Activated CD4-positive, alpha-beta T cell treated with anti-CD3 and anti-CD28 coated beads, Interleukin-2, amount 50 U/mL, for 1 hour (primary cell): ENCODE measurements around the gene RBMS2.
A peak's percentile ranks its signal among the peaks of the same experiment; 100 is the strongest.
"Not testable (repeated sequence)": the region's sequence is repeated elsewhere in the genome, so short reads cannot be mapped to it uniquely, and the experiment has no call there.

Experiments used
- DNase-seq: peaks from one replicate; pipeline ENCODE4 v3.0.0-alpha.2; 2020

RBMS2 gene, protein sequence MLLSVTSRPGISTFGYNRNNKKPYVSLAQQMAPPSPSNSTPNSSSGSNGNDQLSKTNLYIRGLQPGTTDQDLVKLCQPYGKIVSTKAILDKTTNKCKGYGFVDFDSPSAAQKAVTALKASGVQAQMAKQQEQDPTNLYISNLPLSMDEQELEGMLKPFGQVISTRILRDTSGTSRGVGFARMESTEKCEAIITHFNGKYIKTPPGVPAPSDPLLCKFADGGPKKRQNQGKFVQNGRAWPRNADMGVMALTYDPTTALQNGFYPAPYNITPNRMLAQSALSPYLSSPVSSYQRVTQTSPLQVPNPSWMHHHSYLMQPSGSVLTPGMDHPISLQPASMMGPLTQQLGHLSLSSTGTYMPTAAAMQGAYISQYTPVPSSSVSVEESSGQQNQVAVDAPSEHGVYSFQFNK

GRCh38 chr12:56521590-56522371, at the start of gene RBMS2:
RBMS2 (plus strand) TSS chr12:56521820; CDS start chr12:56522024, 204 bp downstream.
- DNase-seq = peak; percentile 46

GRCh38 chr12:56474389-56474788, 47.2 kb upstream of the RBMS2 start:
- no peak for DNase-seq

DNA sequence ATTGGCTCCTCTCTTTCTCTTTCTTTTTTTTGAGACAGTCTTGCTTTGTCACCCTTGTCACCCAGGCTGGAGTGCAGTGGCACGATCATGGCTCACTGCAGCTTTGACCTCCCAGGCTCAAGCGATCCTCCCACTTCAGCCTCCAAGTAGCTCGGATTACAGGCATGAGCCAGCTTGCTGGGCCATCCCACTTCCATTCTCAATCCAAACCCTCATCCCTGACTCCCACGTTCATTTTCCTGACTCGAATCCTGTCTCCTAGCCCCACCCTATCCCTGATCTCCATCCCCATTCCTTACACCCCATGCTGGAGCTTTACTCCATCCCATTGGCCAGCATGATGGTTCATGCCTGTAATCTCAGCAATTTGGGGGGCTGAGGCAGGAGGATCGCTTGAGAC, 45.5 kb upstream of the RBMS2 start:
- no peak for DNase-seq

DNA sequence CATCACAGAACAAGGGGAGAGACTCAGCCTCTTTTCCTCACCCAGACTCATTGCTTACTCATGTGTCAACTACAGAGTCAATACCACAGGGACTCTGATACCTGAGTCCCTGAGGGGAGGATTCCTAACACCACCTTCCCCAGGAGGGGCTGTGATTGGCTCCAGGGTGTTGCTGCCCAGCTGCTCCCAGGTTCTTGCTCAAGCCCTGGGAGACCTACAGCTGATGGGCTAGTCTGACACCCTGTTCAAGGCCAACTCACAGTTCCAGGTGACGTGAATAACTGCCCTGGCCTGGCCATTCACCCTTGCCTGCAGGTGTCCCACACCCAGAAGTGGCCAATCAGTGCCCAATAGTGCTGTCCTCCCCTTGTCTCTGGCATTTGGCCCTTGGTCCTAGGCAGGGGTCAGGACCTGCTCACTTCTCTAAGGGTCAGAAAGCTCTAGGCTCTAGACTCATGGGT, 44.6 kb upstream of the RBMS2 start:
- no peak for DNase-seq

- DNase-seq = no peak
These were observed 43.9 kb upstream of the RBMS2 start for GRCh38 chr12:56477521-56478225.

DNA sequence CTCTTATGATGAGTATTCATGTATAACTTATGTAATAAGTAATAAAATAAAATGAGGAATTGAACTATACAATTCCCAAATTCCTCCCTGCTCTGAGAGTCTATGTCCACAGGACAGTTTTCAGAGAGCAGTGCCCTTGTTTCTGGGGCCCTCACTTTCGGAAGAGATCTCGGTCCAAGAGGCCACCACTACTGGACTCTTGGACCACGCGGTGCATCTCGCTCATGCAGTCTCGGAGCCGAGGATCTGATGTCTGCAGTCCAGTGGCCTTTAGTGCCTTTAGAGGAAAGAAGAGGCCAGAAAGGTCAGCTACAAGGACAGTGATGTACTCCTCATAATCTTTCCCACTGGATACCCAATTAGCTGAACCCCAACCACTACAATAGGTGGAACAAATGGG, 42.0 kb upstream of the RBMS2 start:
- no peak for DNase-seq

DNA sequence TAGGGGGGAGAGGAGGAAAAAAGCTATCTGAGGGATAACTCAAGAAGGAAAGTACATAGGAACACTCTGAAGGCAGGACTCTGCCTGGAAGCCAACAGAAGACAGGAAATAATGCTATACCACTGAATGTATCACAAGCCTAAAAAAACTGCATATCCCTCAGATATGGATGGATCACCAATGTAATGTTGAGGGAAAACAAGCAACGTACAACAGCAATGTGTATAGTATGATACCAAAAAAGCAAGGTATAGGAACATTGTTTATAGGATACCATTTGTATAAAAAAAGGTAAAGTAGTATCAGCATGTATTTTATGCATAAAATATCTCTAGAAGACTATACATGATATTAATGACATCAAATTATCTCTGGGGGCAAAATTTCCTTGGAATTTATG, 37.1 kb upstream of the RBMS2 start:
- no peak for DNase-seq

DNA sequence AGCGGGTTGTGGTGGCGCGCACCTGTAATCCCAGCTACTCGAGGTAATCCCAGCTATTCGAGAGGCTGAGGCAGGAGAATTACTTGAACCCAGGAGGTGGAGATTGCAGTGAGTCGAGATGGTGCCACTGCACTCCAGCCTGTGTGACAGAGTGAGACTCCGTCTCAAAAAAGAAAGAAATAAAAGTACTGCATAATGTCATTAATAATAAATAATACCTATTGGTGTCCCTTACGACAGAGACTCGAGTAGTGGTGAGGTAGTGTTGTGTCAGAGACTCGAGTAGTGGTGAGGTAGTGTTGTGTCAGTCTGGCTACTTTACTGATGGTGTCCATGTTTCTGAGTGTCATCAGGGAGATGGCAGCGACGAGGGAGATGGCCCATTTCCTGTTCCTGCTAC, 34.9 kb upstream of the RBMS2 start:
- DNase-seq = no peak

DNA sequence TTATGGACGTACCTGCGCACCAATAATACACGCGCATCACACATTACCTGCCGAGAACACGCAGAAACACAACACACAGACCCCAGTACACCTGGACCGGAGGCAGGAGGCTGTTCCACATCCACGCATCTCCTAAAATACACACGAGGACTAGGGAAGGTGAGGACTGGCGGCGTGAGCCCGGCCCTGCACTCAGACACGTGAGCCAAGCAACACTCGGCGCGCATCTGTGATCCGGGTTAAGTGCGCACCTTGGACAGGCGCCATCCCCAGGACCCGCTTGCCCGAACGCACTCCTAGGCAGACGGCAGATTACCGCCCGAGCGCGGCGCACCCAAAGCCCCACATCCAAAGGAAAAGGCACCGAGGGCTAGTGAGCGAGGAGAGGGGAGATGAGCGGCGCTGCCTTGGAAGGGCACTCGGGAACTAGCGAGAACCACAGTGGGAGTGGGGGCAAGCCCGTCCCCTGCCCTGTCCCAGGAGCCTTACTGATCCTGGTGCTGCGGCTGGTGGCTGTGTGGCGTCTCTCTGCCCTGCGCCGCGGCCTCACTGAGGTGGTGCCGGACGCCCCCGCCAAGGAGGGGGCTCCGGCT, 34.1 kb upstream of the RBMS2 start:
- peak; percentile 22 for DNase-seq

GRCh38 chr12:56488041-56488955, 33.3 kb upstream of the RBMS2 start, which contains the start of gene GLS2:
GLS2 (minus strand) TSS chr12:56488161; CDS start chr12:56488118, 43 bp downstream.
- peak; percentile 65 for DNase-seq

- no peak for DNase-seq
These were observed 31.3 kb upstream of the RBMS2 start for GRCh38 chr12:56490360-56490759.

- DNase-seq = not testable (repeated sequence)
These were observed 28.1 kb upstream of the RBMS2 start for GRCh38 chr12:56493409-56494105.

GRCh38 chr12:56494106-56494415, 27.6 kb upstream of the RBMS2 start:
- DNase-seq = not testable (repeated sequence)

DNA sequence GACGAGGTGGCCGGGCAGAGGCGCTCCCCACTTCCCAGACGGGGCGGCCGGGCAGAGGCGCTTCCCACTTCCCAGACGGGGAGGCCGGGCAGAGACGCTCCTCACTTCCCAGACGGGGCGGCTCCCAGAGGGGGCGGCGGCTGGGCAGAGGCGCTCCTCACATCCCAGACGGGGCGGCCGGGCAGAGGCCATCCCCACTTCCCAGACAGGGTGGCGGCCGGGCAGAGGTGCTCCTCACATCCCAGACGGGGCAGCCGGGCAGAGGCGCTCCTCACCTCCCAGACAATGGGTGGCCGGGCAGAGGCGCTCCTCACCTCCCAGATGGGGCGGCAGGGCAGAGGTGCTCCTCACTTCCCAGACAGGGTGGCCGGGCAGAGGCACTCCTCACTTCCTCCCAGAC, 27.1 kb upstream of the RBMS2 start:
- DNase-seq = not testable (repeated sequence)

- DNase-seq = peak; percentile 50
These were observed 24.9 kb upstream of the RBMS2 start for GRCh38 chr12:56496704-56497103.

GRCh38 chr12:56498126-56498902, 23.3 kb upstream of the RBMS2 start:
- not testable (repeated sequence) for DNase-seq

GRCh38 chr12:56499452-56499851, 22.2 kb upstream of the RBMS2 start:
- DNase-seq = not testable (repeated sequence)

DNA sequence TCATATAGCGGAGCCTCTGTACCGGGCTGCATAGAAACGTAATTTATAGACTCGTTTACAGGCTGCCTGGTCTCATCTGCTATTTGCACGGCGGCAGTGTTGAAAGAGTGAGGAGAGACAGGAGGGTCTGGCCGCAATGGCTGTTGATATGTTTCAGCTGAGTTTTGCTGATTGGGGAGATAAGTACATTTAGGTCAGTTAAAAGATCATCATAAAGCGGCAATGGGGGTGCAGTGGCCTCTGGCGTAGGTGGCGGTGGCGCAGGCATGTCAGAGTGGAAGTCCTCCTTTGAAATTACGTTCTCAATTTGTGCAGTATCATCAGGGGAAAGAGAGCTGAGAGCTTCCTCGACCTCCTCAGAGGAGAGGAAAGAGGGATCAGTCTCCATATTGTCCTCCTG, 21.7 kb upstream of the RBMS2 start:
- not testable (repeated sequence) for DNase-seq

- no peak for DNase-seq
These were observed 10.8 kb upstream of the RBMS2 start for GRCh38 chr12:56510786-56511185.

DNA sequence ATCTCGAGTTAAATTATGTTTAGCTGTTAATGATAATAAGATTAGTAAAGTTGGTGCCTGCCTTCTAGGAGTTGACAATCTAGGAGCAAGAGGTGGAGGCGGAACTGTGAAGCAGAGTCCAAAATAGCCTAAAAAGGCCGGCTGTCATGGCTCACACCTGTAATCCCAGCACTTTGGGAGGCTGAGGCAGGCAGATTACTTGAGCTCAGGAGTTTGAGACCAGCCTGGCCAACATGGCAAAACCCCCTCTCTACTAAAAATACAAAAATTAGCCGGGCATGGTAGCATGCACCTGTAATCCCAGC, 7.7 kb upstream of the RBMS2 start:
- not testable (repeated sequence) for DNase-seq

- no peak for DNase-seq
These were observed 3.8 kb upstream of the RBMS2 start for GRCh38 chr12:56517854-56518253.
